ENCODE measurements around the gene DIABLO.
A peak's percentile ranks its signal among the peaks of the same experiment; 100 is the strongest.
"Not testable (repeated sequence)": the region's sequence is repeated elsewhere in the genome, so short reads cannot be mapped to it uniquely, and the experiment has no call there.

Gene DIABLO

DNA sequence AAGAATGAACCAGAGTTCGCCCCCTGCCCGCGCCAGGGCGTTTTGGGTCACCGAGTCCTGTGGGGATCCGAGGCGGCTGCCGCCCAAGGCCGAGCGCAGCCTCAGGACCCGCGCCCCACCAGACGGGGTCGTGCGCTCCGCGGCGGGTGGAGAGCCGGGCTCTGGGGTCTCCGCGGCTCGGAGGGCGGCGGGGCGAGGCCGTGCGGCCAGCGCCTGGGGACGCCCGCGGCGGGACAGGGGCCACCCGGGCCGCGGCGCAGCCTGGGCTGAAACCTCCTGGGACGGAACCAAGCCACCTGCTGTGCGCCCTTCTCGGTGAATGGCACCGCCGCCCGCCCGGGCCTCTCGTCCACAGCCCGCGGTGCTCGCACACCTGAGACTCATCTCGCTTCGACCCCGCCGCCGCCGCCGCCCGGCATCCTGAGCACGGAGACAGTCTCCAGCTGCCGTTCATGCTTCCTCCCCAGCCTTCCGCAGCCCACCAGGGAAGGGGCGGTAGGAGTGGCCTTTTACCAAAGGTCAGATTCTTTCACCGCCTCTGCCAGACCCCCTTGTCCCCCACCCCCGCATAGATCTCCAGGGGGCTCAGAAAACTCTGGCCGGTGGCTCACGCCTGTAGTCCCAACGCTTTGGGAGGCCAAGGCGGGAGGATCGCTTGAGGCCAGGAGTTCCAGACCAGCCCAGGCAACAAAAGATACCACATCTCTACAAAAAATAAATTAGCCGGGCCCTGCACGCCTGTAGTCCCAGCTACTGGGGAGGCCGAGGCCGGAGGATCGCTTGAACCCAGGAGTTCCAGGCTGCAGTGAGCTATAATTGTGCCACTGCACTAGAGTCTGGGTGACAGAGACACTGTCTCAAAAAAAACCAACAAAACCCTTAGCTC, 21.4 kb downstream of the DIABLO start:
- peaks cover 13% of the 10 kb centered on the region for H3K36me3 Mint-ChIP-seq
- peak overlapping the region; percentile 69 for H3K4me3 Mint-ChIP-seq
- CTCF ChIA-PET: no interaction called here
- H3K9me3 Mint-ChIP-seq: no peaks in the 10 kb centered on the region
- peaks cover 64% of the 10 kb centered on the region for H3K27me3 Mint-ChIP-seq
- peaks cover 16% of the 10 kb centered on the region for H3K4me1 Mint-ChIP-seq
- no peak overlapping the region for H3K27ac Mint-ChIP-seq
- peak; percentile 39 for DNase-seq

DNA sequence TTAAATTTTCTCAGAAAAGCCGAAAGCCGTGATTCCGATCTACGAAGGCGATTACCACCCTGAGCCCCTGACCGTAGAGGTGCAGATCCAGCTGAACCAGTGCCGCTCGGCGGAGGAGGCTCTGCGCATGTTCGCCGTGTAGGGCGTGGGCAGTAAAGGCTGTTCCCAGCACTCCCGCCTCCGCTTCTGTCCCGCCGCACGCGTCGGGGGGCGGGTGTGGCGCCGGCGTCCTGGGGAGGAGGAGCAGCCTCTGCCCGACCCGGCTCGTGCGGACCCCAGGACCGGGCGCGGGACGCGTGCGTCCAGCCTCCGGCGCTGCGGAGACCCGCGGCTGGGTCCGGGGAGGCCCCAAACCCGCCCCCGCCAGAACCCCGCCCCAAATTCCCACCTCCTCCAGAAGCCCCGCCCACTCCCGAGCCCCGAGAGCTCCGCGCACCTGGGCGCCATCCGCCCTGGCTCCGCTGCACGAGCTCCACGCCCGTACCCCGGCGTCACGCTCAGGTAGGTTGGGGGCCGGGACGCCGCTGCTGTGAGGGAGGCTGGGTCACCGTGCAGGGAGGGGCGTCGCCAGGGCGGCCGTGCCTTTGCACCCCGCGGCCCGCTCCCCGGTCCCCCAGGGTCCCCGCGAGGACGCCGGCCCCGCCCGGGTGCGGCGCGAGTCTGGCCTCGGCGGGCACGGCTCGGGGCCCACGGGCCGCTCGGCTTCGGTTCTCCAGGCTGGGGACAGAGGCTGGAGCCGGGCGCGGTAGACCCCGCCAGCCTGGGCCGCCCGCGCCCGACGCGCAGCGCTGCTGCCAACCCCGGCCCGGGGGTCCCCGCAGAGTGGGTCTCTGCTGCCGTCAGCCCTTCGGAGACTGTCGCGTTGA, 22.3 kb downstream of the DIABLO start, which contains the start of gene B3GNT4:
Gene B3GNT4 (plus strand): TSS at position 409 of the 866 bp plus-strand sequence. CDS start 910 bp downstream, outside the sequence.
- Mint-ChIP-seq H3K9me3 (no peaks in the 10 kb centered on the region), H3K27ac (no peak within 1 kb of the TSS), H3K4me3 (peak within 1 kb of the TSS; percentile 76), H3K36me3 (peaks cover 10% of the 10 kb centered on the region), H3K4me1 (peaks cover 16% of the 10 kb centered on the region), H3K27me3 (peaks cover 67% of the 10 kb centered on the region)
- peak; percentile 82 for DNase-seq
- CTCF ChIA-PET: interaction anchor here (0.9 to 1.3 kb wide), 3 partner anchors 9 to 152 kb away, joined by 3 to 4 read pairs (median 3); no protein-coding TSS in a partner anchor

DNA sequence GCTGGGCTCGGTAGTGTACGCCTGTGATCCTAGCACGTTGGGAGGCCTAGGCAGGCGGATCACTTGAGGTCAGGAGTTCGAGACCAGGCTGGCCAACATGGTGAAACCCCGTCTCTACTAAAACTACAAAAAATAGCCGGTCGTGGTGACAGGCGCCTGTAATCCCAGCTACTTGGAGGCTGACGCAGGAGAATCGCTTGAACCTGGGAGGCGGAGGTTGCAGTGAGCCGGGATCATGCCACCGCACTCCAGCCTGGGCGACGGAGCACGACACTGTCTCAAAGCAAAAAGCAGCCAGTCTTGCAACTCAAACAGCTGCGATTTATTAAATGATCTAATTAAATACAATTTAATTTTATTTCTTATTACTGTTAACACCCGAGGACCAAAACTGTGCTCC, 23.0 kb downstream of the DIABLO start:
- not testable (repeated sequence) for H3K36me3 Mint-ChIP-seq, H3K9me3 Mint-ChIP-seq, DNase-seq, H3K27ac Mint-ChIP-seq
- Mint-ChIP-seq H3K4me1 (peaks cover 20% of the 10 kb centered on the region), H3K27me3 (peaks cover 73% of the 10 kb centered on the region), H3K4me3 (peak overlapping the region; percentile 76)
- CTCF ChIA-PET: interaction anchor here (0.9 to 1.3 kb wide), 3 partner anchors 9 to 153 kb away, joined by 3 to 4 read pairs (median 3); no protein-coding TSS in a partner anchor

DNA sequence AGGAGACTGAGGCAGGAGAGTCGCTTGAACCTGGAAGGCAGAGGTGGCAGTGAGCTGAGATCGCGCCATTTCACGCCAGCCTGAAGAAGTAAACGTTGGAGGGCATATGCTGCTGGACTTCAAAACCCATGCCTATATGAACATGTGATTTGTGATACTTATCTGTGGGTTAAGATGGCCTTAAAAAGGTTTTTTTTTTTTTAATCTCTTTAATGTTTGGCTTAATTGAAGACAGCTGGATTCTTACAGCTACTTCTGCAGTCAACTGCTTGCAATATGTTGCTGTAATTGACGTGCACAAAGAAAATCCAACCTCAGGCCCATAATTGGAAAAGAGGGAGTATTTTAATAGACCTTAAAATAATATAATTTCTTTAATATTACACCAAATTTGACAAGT, 23.8 kb downstream of the DIABLO start:
- no peak overlapping the region for H3K27ac Mint-ChIP-seq
- no peak overlapping the region for H3K4me3 Mint-ChIP-seq
- H3K4me1 Mint-ChIP-seq: peaks cover 27% of the 10 kb centered on the region
- no peak for DNase-seq
- H3K27me3 Mint-ChIP-seq: peaks cover 81% of the 10 kb centered on the region
- CTCF ChIA-PET: interaction anchor here (1.3 kb wide), 1 partner anchor 11 kb away, joined by 3 read pairs; no protein-coding TSS in a partner anchor
- H3K9me3 Mint-ChIP-seq: no peaks in the 10 kb centered on the region
- H3K36me3 Mint-ChIP-seq: no peaks in the 10 kb centered on the region

DNA sequence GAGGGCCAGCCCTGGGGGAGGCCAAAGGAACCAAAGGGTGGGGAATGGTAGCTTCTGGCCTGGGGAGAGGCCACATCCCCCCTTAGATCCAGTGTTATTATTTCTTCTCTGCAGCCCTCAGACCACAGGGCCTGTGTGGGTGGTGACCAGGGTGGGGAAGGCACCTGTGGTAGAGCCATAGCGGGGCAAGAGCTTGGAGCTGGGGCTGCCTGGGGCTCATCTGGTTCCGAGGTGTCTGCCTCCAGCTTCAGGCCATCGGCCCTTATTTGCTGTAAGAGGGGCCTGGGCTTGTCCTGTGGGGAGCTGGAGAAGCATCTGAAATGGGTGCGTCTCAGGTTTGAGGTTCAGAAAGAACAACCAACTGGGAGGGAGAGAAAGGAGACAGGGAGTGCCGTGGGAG, 24.5 kb downstream of the DIABLO start:
- Mint-ChIP-seq H3K27me3 (peaks cover 82% of the 10 kb centered on the region), H3K27ac (no peak overlapping the region), H3K36me3 (no peaks in the 10 kb centered on the region), H3K4me3 (no peak overlapping the region), H3K4me1 (peaks cover 31% of the 10 kb centered on the region), H3K9me3 (no peaks in the 10 kb centered on the region)
- DNase-seq: no peak
- CTCF ChIA-PET: interaction anchor here (1.3 kb wide), 1 partner anchor 11 kb away, joined by 3 read pairs; no protein-coding TSS in a partner anchor

DNA sequence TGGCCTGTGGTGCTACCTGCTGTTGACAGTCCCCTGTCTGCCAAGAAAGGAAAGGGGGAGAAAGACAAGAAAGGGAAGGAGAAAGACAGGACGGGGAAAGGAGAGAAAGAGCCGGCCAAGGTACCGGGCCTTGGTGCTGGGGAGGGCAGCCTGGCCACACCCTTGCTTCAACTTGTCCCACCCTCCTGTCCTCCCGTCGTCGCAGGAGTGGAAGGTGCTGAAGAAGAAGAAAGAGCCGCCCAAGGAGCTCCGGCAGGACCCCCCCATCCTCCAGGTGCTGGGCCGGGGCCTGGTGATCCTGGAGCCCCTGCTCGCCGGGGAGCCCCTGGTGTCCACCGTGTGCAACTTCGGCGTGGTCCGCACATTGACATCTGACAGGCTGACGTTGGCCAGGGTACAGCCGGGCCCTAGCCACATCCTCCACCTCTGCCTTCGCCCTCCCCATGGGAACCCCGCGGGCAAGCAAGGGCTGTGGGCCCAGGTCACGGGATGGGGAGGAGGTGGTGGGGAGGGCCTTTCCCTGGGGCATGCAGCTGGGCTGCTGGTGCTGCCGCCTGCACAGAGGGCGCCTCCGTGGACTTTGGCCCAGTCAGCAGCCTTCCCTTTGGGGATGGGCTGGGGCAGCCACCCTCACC, 25.2 kb downstream of the DIABLO start:
- Mint-ChIP-seq H3K27me3 (peaks cover 79% of the 10 kb centered on the region), H3K36me3 (no peaks in the 10 kb centered on the region), H3K27ac (no peak overlapping the region), H3K4me1 (peaks cover 31% of the 10 kb centered on the region), H3K9me3 (peaks cover under 1% of the 10 kb centered on the region), H3K4me3 (no peak overlapping the region)
- no peak for DNase-seq
- CTCF ChIA-PET: no interaction called here

DNA sequence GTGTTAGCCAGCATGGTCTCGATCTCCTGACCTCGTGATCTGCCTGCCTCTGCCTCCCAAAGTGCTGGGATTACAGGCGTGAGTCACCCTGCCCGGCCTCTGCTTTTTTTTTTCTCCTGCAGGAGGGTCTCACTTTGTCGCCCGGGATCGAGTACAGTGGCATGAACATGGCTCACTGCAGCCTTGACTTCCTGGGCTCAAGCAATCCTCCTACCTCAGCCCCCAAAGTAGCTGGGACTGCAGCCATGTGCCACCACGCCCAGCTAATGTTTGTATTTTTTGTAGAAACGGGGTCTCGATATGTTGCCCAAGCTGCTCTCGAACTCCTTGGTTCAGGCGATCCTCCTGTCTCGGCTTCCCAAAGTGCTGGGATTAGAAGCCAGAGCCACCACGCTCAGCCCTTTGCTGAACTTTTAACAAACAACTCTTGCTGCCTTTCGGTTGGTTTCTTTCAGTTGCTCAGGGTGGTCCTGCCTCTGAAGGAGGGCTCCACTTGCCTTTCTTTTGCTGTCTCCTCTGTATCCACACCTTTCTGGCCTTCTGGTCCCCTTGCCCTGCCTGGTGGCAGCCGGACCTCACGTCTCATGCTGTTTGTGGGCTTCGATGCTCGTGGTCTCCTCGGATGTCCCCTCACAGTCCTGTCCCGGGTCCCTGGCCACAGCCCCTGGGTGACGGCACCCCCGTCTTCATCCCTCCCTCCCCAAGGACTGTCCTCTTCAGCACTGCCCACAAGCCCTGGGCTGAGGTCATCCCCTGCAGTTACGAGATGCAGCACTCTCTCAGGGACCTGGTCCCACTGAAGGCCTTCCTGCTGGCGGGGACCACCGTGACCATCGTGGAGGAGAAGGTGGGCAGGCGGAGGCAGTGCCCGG, 26.1 kb downstream of the DIABLO start:
- H3K9me3 Mint-ChIP-seq: peaks cover 5% of the 10 kb centered on the region
- no peak overlapping the region for H3K27ac Mint-ChIP-seq
- H3K36me3 Mint-ChIP-seq: no peaks in the 10 kb centered on the region
- H3K4me3 Mint-ChIP-seq: no peak overlapping the region
- peaks cover 77% of the 10 kb centered on the region for H3K27me3 Mint-ChIP-seq
- CTCF ChIA-PET: no interaction called here
- peaks cover 27% of the 10 kb centered on the region for H3K4me1 Mint-ChIP-seq
- no peak for DNase-seq

DNA sequence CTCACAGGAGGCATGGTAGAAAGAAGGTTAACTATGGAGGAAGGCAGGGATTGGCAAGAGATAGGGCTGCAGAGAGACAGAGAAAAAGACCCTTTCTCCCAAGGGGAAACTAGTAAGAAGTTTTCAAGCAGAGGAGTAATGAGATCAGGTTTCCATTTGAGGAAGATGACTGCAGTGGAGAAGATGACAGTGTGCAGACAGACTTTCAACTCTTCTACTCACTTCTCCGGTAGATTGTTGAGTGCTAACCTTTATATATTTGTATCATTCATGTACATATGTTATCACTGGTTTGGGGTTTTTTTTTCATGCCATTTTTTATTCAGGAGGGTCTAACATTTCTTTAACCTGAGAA, 28.3 kb downstream of the DIABLO start:
- Mint-ChIP-seq H3K27ac (peak overlapping the region; percentile 89), H3K9me3 (peaks cover 5% of the 10 kb centered on the region), H3K27me3 (peaks cover 73% of the 10 kb centered on the region), H3K36me3 (no peaks in the 10 kb centered on the region), H3K4me1 (peaks cover 18% of the 10 kb centered on the region), H3K4me3 (peak overlapping the region; percentile 17)
- CTCF ChIA-PET: no interaction called here
- DNase-seq: no peak

DNA sequence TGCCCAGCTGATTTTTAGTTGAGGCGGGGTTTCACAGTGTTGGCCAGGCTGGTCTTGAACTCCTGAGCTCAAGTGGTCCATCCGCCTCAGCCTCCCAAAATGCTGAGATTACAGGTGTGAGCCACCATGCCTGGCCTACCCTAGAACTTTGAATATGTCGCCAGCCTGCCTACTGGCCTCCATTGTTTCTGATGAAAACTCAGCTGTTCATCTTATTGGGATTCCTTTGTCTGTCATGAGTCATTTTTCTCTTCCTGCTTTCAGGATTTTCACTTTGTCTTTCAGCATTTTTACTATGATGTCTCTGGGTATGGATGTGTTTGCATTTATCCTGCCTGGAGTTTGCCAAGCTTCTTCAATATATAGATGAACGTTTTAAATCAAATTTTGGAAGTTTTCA, 30.4 kb downstream of the DIABLO start:
- no peak for DNase-seq
- Mint-ChIP-seq H3K36me3 (no peaks in the 10 kb centered on the region), H3K27ac (no peak overlapping the region), H3K9me3 (peaks cover 5% of the 10 kb centered on the region), H3K4me3 (no peak overlapping the region), H3K27me3 (peaks cover 59% of the 10 kb centered on the region), H3K4me1 (peaks cover 15% of the 10 kb centered on the region)
- CTCF ChIA-PET: interaction anchor here (1.1 to 1.3 kb wide), 3 partner anchors 23 to 279 kb away, joined by 3 to 4 read pairs (median 3); no protein-coding TSS in a partner anchor

DNA sequence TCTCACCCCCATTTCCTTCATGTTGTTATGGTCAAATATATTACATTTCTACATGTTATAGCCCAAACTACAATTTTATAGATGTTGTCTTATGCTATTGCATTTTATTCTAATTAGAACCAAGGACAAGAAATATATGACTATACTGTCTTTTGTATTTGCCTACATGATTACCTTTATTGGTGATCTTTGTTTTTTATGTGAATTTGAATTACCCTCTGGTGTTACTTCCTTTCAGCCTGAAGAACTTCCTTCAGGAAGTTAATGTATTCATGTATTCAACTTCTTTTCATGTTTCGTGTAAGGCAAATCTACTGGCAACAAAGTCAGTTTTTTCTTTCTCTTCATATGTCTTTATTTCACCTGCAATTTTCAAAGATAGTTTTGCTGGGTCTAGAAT, 31.0 kb downstream of the DIABLO start:
- Mint-ChIP-seq H3K4me1 (peaks cover 15% of the 10 kb centered on the region), H3K27me3 (peaks cover 56% of the 10 kb centered on the region), H3K9me3 (peaks cover 5% of the 10 kb centered on the region), H3K36me3 (no peaks in the 10 kb centered on the region), H3K27ac (peak overlapping the region; percentile 19), H3K4me3 (no peak overlapping the region)
- CTCF ChIA-PET: interaction anchor here (1.2 kb wide), 1 partner anchor 279 kb away, joined by 3 read pairs; no protein-coding TSS in a partner anchor
- DNase-seq: no peak

DNA sequence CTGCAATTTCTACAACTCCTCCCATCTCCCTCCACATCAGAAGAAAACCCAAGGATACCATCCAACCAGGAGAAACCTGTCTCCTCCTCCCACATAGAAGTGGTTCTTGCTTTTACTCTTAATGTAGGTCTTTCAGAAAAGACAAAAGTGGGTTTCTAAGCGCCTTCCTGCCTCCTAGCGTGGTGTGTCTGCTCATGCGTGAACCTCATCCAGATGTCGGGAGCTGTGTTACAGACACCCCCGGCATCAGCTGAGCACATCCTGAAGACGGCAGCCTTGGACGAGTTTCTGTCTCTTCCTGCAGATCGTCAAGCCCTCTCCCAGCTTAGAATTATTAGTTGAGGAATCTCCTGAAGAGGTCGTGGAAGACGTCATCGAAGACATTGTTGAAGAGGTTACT, 33.4 kb downstream of the DIABLO start:
- H3K4me1 Mint-ChIP-seq: peaks cover 8% of the 10 kb centered on the region
- H3K36me3 Mint-ChIP-seq: no peaks in the 10 kb centered on the region
- CTCF ChIA-PET: interaction anchor here (0.7 to 3.2 kb wide), 8 partner anchors 25 to 208 kb away, joined by 3 to 22 read pairs (median 4); no protein-coding TSS in a partner anchor
- DNase-seq: no peak
- peaks cover 5% of the 10 kb centered on the region for H3K9me3 Mint-ChIP-seq
- no peak overlapping the region for H3K27ac Mint-ChIP-seq
- H3K4me3 Mint-ChIP-seq: no peak overlapping the region
- H3K27me3 Mint-ChIP-seq: peaks cover 48% of the 10 kb centered on the region

DNA sequence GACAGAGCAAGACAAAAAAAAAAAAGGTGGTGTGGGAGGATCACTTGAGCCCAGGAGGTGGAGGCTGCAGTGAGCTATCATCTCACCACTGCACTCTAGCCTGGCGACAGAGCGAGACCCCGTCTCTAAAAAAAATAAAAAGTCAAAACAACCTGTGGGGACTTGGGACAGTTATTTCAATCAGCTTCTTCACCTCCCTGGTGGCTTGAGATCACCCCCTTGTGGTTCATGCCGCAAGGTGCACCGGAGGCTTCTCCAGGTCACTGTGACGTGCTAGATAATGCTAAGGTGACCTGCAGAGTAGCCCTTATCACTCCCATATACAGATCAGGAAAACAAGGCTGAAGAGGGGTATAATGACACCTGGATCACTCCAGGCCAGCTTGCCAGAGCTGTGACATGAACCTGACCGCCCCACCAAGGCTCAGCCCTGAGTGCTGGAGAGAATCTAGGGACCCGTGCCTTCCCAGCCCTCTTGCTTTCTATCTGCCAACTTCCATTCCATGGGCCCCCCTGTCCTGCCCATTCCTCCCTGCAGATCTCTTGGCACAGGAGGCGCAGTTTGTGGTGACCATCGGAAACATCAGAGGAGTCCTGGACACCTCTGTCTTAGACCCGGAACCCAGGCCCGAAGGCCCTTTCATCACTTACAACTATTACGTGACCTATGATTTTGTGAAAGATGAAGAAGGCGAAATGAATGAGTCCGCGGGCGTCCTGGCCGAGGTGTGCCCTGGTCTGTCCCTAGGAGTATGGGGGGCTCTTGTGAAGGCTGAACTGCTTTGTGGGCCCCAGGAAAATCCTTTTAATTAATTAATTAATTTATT, 34.8 kb downstream of the DIABLO start:
- Mint-ChIP-seq H3K4me3 (no peak overlapping the region), H3K27me3 (peaks cover 40% of the 10 kb centered on the region), H3K4me1 (no peaks in the 10 kb centered on the region), H3K9me3 (peaks cover 5% of the 10 kb centered on the region), H3K27ac (no peak overlapping the region), H3K36me3 (no peaks in the 10 kb centered on the region)
- DNase-seq: peak; percentile 84
- CTCF ChIA-PET: interaction anchor here (0.6 to 3.2 kb wide), 25 partner anchors 9 to 1753 kb away, joined by 3 to 22 read pairs (median 3); no protein-coding TSS in a partner anchor
